ENCODE data around the gene SIGLEC1. TPM values are rescaled to one million over a fixed set of nuclear protein-coding genes. Genes with fewer than 3 reads are reported as not detected.

The SIGLEC1 gene
- total RNA-seq, 1 experiment from 2014 or later, result 0.17 TPM

GRCh38 chr20:3696745-3697587, 15.4 kb downstream of the SIGLEC1 start:
- ChIA-PET RAD21 (ENCODE audit: low non-redundant PET in 1 of 2, low total read pairs in 2 of 2, uncharacterized antibody in 2 of 2, unreplicated experiment in 2 of 2) (no interaction called here), POLR2A (no interaction called here), CTCF (interaction anchor here (1.1 to 1.5 kb wide), 2 partner anchors 14 to 20 kb away, joined by 3 to 5 read pairs; no protein-coding TSS in a partner anchor)
- BruUV-seq (replicated peaks), result no TSS peak
- ATAC-seq, result no peak
- H2AFZ ChIP-seq (ENCODE audit: low read depth, low read length, poor library complexity, severe bottlenecking), result no peak overlapping the region
- no peak for DNase-seq (ENCODE audit: low read depth, low spot score)
- H3K36me3 ChIP-seq (ENCODE audit: control insufficient read depth in 1 of 2, insufficient read depth in 2 of 2, low read length in 2 of 2), result no peaks in the 10 kb centered on the region
- no peaks in the 10 kb centered on the region for H3K9me2 ChIP-seq (ENCODE audit: insufficient read depth)
- H3K9ac ChIP-seq (ENCODE audit: low read length), result no peak overlapping the region
- H3K4me2 ChIP-seq (ENCODE audit: low read length), result no peak overlapping the region
- no peak overlapping the region for H3K4me3 ChIP-seq (replicated peaks in 1 of 2; ENCODE audit: low read depth in 1 of 2, low read length in 2 of 2)
- no peaks in the 10 kb centered on the region; a peak in 1 of 4 replicates for H3K9me3 ChIP-seq (ENCODE audit: control insufficient read depth in 1 of 2, insufficient read depth in 1 of 2, low read depth in 1 of 2, low read length in 2 of 2)
- H4K20me1 ChIP-seq (ENCODE audit: insufficient read depth), result no peaks in the 10 kb centered on the region
- no peaks in the 10 kb centered on the region for H3K4me1 ChIP-seq (ENCODE audit: control insufficient read depth in 1 of 2, insufficient read depth in 2 of 2, low read length in 2 of 2)
- intact Hi-C loops (cut with micrococcal nuclease), result no loop called here
- no peaks in the 10 kb centered on the region for H3K27me3 ChIP-seq (ENCODE audit: insufficient read depth, low read length)
- H3K27ac ChIP-seq (ENCODE audit: low read depth, low read length), result no peak overlapping the region
- H3K79me2 ChIP-seq (ENCODE audit: insufficient read depth, low read length), result no peaks in the 10 kb centered on the region
- TF ChIP-seq REST (IDR thresholded peaks at IDR 0.05; ENCODE audit: low read depth) (no peak), CEBPB (IDR thresholded peaks at IDR 0.05; ENCODE audit: low read depth) (no peak), ZNF274 (IDR thresholded peaks at IDR 0.05; ENCODE audit: low read depth, low read length) (no peak), SP1 (IDR thresholded peaks at IDR 0.05; ENCODE audit: low read depth) (no peak), YY1 (IDR thresholded peaks at IDR 0.05; ENCODE audit: extremely low read depth, insufficient replicate concordance, low read depth, low read length) (no peak), MAX (IDR thresholded peaks at IDR 0.05) (no peak), ZBTB33 (IDR thresholded peaks at IDR 0.05; ENCODE audit: extremely low read depth, insufficient replicate concordance, low read length) (no peak), EZH2 (IDR thresholded peaks at IDR 0.05) (no peak), CBX3 (IDR thresholded peaks at IDR 0.05; ENCODE audit: low read depth) (no peak), TCF7L2 (IDR thresholded peaks at IDR 0.05; ENCODE audit: borderline replicate concordance, extremely low read depth, insufficient read depth, insufficient read length) (no peak)
